ENCODE results near the gene DCAF8L2. TPM values are rescaled to one million over a fixed set of nuclear protein-coding genes. Genes with fewer than 3 reads are reported as not detected.

The DCAF8L2 gene
- total and polyA plus RNA-seq, 8 donors, result not detected

- no peaks in the 10 kb centered on the region for H3K27me3 ChIP-seq
- no peak overlapping the region for H3K27ac ChIP-seq
- no peaks in the 10 kb centered on the region for H3K4me1 ChIP-seq
- H3K4me3 ChIP-seq, result no peak overlapping the region
- H3K9me3 ChIP-seq, result no peaks in the 10 kb centered on the region
- no peak for DNase-seq
- TF ChIP-seq EP300 (IDR thresholded peaks at IDR 0.05) (no peak), CTCF (IDR thresholded peaks at IDR 0.05) (no peak), POLR2AphosphoS5 (IDR thresholded peaks at IDR 0.05) (no peak), POLR2A (IDR thresholded peaks at IDR 0.05) (no peak)
- intact Hi-C loops (cut with DNase I; ENCODE audit: low total_unique reads), result no loop called here
- 43 to 50% (median 47%) methylated on average over 2 of the region's 2 CpGs for WGBS, 5 donors
- H3K36me3 ChIP-seq, result no peaks in the 10 kb centered on the region
These were observed 161.8 kb downstream of the DCAF8L2 start for GRCh38 chrX:27751976-27752375.

- no peak for DNase-seq
- H3K9me3 ChIP-seq, result no peaks in the 10 kb centered on the region
- H3K27ac ChIP-seq, result no peak overlapping the region
- H3K4me1 ChIP-seq, result no peaks in the 10 kb centered on the region
- no peak overlapping the region for H3K4me3 ChIP-seq
- intact Hi-C loops (cut with DNase I; ENCODE audit: low total_unique reads), result no loop called here
- H3K36me3 ChIP-seq, result no peaks in the 10 kb centered on the region
- TF ChIP-seq POLR2AphosphoS5 (IDR thresholded peaks at IDR 0.05) (no peak), POLR2A (IDR thresholded peaks at IDR 0.05) (no peak), CTCF (IDR thresholded peaks at IDR 0.05) (no peak), EP300 (IDR thresholded peaks at IDR 0.05) (no peak)
- WGBS, 5 donors, result 55 to 77% (median 69%) methylated on average over 12 of the region's 12 CpGs
- no peaks in the 10 kb centered on the region for H3K27me3 ChIP-seq
These were observed 175.6 kb downstream of the DCAF8L2 start for GRCh38 chrX:27765718-27766117.

GRCh38 chrX:27767387-27767786 lies 177.2 kb downstream of the DCAF8L2 start:
- no peak overlapping the region for H3K4me3 ChIP-seq
- H3K4me1 ChIP-seq, result no peaks in the 10 kb centered on the region
- DNase-seq, result no peak
- no peak overlapping the region for H3K27ac ChIP-seq
- no peaks in the 10 kb centered on the region for H3K9me3 ChIP-seq
- no peaks in the 10 kb centered on the region for H3K36me3 ChIP-seq
- no peak for TF ChIP-seq POLR2AphosphoS5 (IDR thresholded peaks at IDR 0.05)
- TF ChIP-seq POLR2A (IDR thresholded peaks at IDR 0.05), result no peak
- TF ChIP-seq CTCF (IDR thresholded peaks at IDR 0.05), result no peak
- intact Hi-C loops (cut with DNase I; ENCODE audit: low total_unique reads), result no loop called here
- H3K27me3 ChIP-seq, result no peaks in the 10 kb centered on the region

- Histone ChIP-seq H3K4me3 (no peak overlapping the region), H3K27me3 (no peaks in the 10 kb centered on the region), H3K9me3 (no peaks in the 10 kb centered on the region), H3K27ac (no peak overlapping the region), H3K4me1 (no peaks in the 10 kb centered on the region), H3K36me3 (no peaks in the 10 kb centered on the region)
- DNase-seq, result no peak
- intact Hi-C loops (cut with DNase I; ENCODE audit: low total_unique reads), result no loop called here
- 70 to 91% (median 89%) methylated on average over 2 of the region's 2 CpGs for WGBS, 5 donors
- TF ChIP-seq POLR2A (IDR thresholded peaks at IDR 0.05) (no peak), POLR2AphosphoS5 (IDR thresholded peaks at IDR 0.05) (no peak), CTCF (IDR thresholded peaks at IDR 0.05) (no peak), EP300 (IDR thresholded peaks at IDR 0.05) (no peak)
These were observed 185.8 kb downstream of the DCAF8L2 start for GRCh38 chrX:27775984-27776383.
